Gastroesophageal sphincter (tissue), 4 donors: ENCODE data around the gene TSPO. TPM values are rescaled to one million over a fixed set of nuclear protein-coding genes. Genes with fewer than 3 reads are reported as not detected.
A peak's percentile ranks its signal among the peaks of the same experiment; 100 is the strongest.

ENCODE experiments used
- ATAC-seq: fragments of 150-250 bp; one replicate; pipeline ENCODE4 v1.9.1; 2016; ENCODE audit warnings: mild to moderate bottlenecking, moderate library complexity
- H3K27ac ChIP-seq, 4 donors: fragments of 200-600 bp; sonication (generic) in 3 of 4; 1 replicate in 3 of 4; 2 replicates in 1 of 4; pipeline ENCODE4 v1.5.1; 2016 to 2019
- H3K27me3 ChIP-seq: fragments of 200-600 bp; sonication (generic); one replicate; pipeline ENCODE4 v1.5.1; 2019
- H3K36me3 ChIP-seq, 2 donors: fragments of 200-600 bp; sonication (generic); one replicate each; pipeline ENCODE4 v1.5.1; 2019; ENCODE audit warnings: control low read depth in 1 of 2
- H3K4me1 ChIP-seq, 3 donors: fragments of 200-600 bp; sonication (generic); 1 replicate in 2 of 3; 2 replicates in 1 of 3; pipeline ENCODE4 v1.5.1; 2016 to 2019; ENCODE audit warnings: control low read depth in 2 of 3
- H3K4me3 ChIP-seq, 2 donors: fragments of 200-600 bp; sonication (generic); one replicate each; pipeline ENCODE4 v1.5.1; 2019; ENCODE audit warnings: mild to moderate bottlenecking in 1 of 2, moderate library complexity in 1 of 2
- H3K9me3 ChIP-seq, 3 donors: fragments of 200-600 bp; sonication (generic); one replicate each; pipeline ENCODE4 v1.5.1; 2017 to 2019; ENCODE audit warnings: control low read depth in 2 of 3
- CTCF ChIP-seq, 4 experiments: fragments of 200-600 bp in 2 of 4; fragments of 450-650 bp in 2 of 4; sonication (generic) in 1 of 4; IDR thresholded peaks; one replicate each; pipeline ENCODE4 v1.5.1; 2017 to 2019; ENCODE audit warnings: antibody characterized with exemption in 4 of 4, mild to moderate bottlenecking in 2 of 4, moderate library complexity in 2 of 4
- EP300 ChIP-seq: sonication (generic); formaldehyde crosslinking; IDR thresholded peaks from one replicate; pipeline ENCODE4 v1.6.1; 2017; ENCODE audit warnings: antibody characterized with exemption, mild to moderate bottlenecking
- POLR2A ChIP-seq, 2 donors: fragments of 450-650 bp; IDR thresholded peaks; one replicate each; pipeline ENCODE4 v1.6.1; 2017; ENCODE audit warnings: antibody characterized with exemption in 2 of 2, mild to moderate bottlenecking in 2 of 2, moderate library complexity in 1 of 2
- POLR2AphosphoS5 ChIP-seq: sonication (generic); formaldehyde crosslinking; IDR thresholded peaks from one replicate; pipeline ENCODE4 v1.6.1; 2017; ENCODE audit warnings: antibody characterized with exemption
- WGBS, 2 donors: methylation state at CpG; one replicate each; pipeline ENCODE4 v1.1.5; 2018; ENCODE audit warnings: low coverage in 1 of 2; 5-methylcytosine and 5-hydroxymethylcytosine counted together
- total RNA-seq, 4 donors: library from RNA; depleted of rRNA; stranded (reverse); fragments of >200 nt; gene quantifications; one replicate each; pipeline ENCODE4 v1.1.0, GENCODE V29; 2016

Gene TSPO
- total RNA-seq, 4 donors from 2014 or later: 112 to 240 (median 178) TPM

GRCh38 chr22:43128116-43128515, 23.2 kb upstream of the TSPO start:
- H3K4me1 ChIP-seq: peaks cover 0 to 14% (median 0%) of the 10 kb centered on the region in 3 donors
- TF ChIP-seq CTCF (IDR thresholded peaks at IDR 0.05) (peak in 1 of 4 experiments; percentile 5), POLR2AphosphoS5 (no peak)
- ATAC-seq: no peak
- no peaks in the 10 kb centered on the region for H3K9me3 ChIP-seq
- no peak overlapping the region for H3K4me3 ChIP-seq
- H3K36me3 ChIP-seq: peaks cover 0 to 27% of the 10 kb centered on the region in 2 donors
- no peak overlapping the region for H3K27ac ChIP-seq
- 47% methylated on average over 3 of the region's 13 CpGs; no CpG with 5 or more reads in 1 of the 2 donors for WGBS, 2 donors
- peaks cover 8% of the 10 kb centered on the region for H3K27me3 ChIP-seq

- 66 to 80% methylated on average over 2 to 13 of the region's 20 CpGs for WGBS, 2 donors
- Histone ChIP-seq H3K27ac (no peak overlapping the region), H3K27me3 (peaks cover 8% of the 10 kb centered on the region), H3K4me1 (peaks cover 0 to 14% (median 0%) of the 10 kb centered on the region in 3 donors), H3K36me3 (peaks cover 0 to 36% of the 10 kb centered on the region in 2 donors), H3K4me3 (no peak overlapping the region), H3K9me3 (no peaks in the 10 kb centered on the region)
- ATAC-seq: no peak
- no peak for TF ChIP-seq POLR2AphosphoS5
- no peak for TF ChIP-seq CTCF (IDR thresholded peaks at IDR 0.05)
- no peak for TF ChIP-seq EP300
- TF ChIP-seq POLR2A (IDR thresholded peaks at IDR 0.05): no peak
Measured at GRCh38 chr22:43128928-43129424, 22.4 kb upstream of the TSPO start.

GRCh38 chr22:43129426-43130425, 21.6 kb upstream of the TSPO start:
- Histone ChIP-seq H3K27ac (no peak overlapping the region), H3K4me1 (peaks cover 0 to 14% (median 0%) of the 10 kb centered on the region in 3 donors), H3K27me3 (peaks cover 8% of the 10 kb centered on the region), H3K9me3 (no peaks in the 10 kb centered on the region), H3K36me3 (peaks cover 0 to 43% of the 10 kb centered on the region in 2 donors), H3K4me3 (no peak overlapping the region)
- ATAC-seq: no peak
- TF ChIP-seq POLR2AphosphoS5 (no peak), CTCF (IDR thresholded peaks at IDR 0.05) (no peak), EP300 (no peak), POLR2A (IDR thresholded peaks at IDR 0.05) (no peak)
- WGBS, 2 donors: 59 to 74% methylated on average over 4 to 7 of the region's 16 CpGs

GRCh38 chr22:43131773-43132501, 19.4 kb upstream of the TSPO start:
- TF ChIP-seq POLR2A (IDR thresholded peaks at IDR 0.05) (no peak), CTCF (IDR thresholded peaks at IDR 0.05) (no peak), EP300 (no peak), POLR2AphosphoS5 (no peak)
- Histone ChIP-seq H3K36me3 (peaks cover 0 to 65% of the 10 kb centered on the region in 2 donors), H3K27me3 (peaks cover 8% of the 10 kb centered on the region), H3K4me3 (no peak overlapping the region), H3K27ac (no peak overlapping the region), H3K9me3 (no peaks in the 10 kb centered on the region), H3K4me1 (peaks cover 0 to 23% (median 0%) of the 10 kb centered on the region in 3 donors)
- 50 to 73% methylated on average over 1 to 4 of the region's 17 CpGs for WGBS, 2 donors
- no peak for ATAC-seq
